HG03159 (cell line): ENCODE measurements around the gene FDCSP.
A peak's percentile ranks its signal among the peaks of the same experiment; 100 is the strongest.
"Not testable (repeated sequence)": the region's sequence is repeated elsewhere in the genome, so short reads cannot be mapped to it uniquely, and the experiment has no call there.

Source experiments
- ATAC-seq: cut with Tn5 transposase; IDR thresholded peaks from one replicate; pipeline ENCODE4 v1.9.1; 2021; ENCODE audit warnings: mild to moderate bottlenecking, moderate library complexity; ENCODE audit not compliant: unreplicated experiment

The FDCSP gene

DNA sequence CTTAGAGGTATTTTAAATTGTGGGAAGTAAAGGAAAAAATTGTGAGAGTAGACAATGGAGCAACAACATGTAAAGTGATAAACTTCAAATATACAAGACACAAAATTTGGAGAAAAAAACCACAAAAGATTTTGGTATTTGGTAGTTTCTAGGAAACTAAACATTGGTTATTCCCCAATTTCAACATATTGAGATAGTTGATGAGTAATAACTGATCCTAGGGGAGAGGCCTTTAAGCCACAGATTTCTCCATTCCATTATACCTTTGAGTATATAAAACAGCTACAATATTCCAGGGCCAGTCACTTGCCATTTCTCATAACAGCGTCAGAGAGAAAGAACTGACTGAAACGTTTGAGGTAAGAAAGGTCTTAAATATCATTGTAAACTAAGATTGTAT lies at the start of gene FDCSP:
Gene FDCSP (plus strand): TSS at position 301 of the 400 bp plus-strand sequence. CDS start 5,071 bp downstream, outside the sequence.
- ATAC-seq, result no peak

DNA sequence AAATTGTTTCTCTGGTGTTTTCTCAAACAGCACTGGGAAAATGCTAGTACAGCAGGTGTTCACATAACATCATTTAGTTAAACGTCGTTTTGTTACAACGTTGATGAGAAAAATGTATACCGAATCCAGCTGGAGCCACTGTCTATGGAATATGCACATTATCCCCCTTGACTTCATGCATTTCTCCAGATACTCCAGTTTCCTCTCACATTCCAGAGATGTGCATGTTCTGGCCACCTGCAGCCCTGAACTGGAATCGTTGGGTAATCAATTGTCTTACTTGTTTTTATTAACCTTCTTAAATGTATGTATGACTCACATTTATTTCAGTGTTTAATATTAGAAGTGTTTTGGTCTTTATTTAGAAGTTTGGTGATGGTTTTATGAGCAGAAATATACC lies 48.8 kb upstream of the FDCSP start:
- no peak for ATAC-seq

DNA sequence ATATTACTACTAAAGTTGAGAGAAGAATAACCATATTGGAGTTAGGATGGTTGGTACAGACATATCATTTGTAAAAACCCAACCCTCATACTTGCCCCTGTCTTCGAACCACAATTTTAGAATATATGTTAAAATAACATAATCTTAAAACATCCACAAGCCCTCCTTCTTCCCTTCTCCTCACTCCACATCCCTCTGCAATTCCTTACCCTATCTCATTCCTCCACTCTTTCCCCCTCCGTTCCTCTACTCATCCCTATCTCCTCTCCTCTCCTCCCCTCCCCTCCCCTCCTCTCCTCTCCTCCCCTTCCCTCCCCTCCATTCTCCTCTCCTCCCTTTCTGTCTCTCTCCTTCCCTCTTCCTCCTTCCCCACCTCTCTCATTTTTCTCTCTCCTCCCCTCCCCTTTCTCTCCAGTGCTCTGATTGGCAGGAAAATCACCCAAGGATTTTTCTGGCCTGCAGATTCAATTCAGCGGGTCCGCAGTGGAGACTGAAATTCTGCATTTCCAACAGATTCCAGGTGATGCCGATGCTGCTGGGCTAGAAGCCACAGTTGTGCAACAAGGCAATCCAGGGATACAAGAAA lies 47.8 kb upstream of the FDCSP start:
- no peak for ATAC-seq

DNA sequence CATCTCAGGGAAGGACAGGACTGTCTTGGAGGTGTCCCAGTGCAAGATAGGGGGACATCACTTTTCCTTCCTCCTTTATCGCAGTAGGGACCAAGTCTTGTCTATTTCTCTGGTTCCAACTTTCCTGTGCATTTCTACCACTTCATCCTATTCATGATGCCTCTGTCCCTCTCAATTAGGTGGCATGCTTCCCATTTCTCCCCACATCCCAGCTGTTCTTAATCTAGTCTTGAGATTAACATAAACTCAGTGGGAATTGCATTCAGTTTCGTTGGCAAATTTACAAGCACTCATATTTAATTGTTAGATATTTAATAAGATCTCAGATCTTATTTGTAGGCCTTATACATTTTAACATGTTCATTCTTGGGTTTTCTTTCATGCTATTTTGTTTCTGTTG lies 46.1 kb upstream of the FDCSP start:
- no peak for ATAC-seq

DNA sequence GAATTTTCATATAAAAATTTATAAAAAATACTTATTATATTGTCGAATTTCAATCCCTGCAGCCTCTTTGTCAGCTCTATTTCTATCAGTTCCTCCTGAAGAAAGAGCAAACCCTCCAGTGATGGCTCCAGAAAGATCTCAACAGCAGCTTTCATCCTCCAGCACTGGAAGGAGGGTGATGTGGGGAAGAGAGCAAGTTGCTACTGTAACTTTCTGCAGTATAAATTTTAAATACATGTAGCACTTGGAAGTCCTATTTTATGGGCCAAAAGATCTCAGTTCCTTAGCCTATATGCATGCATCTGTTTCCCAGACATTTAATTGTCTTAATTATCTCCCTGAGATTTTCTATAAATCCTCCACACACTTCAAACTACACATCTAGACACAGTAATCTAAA lies 44.1 kb upstream of the FDCSP start:
- no peak for ATAC-seq

DNA sequence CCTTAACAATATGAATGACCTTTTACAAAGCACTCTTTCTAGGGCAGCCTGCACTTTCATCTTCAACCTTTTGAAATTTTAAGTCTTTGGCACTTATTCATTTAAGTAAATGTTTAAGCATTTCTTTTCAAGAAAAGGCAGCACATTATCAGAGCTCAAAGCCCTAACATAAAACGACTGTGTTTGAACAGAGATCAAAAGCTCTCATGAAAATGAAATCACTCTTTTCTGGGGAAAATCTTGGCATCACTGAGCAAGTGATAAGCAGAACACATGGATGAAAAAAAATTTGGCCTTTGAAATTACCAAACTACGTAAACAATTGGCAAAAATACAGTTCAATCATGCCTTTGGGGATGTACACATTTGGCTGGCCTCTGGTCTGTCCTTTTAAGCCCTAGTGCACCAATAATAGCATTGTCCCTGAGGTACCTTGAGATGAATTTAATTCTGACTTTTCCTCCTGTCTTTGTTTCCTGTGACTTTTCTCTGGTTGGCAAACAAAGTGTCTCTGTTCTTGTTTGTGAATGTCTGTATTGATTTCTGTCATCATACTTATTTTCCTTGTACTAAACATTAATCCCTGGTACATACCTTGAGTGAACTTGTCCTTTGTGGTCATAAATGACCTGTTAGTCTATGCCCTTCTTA lies 43.3 kb upstream of the FDCSP start:
- ATAC-seq, result no peak

DNA sequence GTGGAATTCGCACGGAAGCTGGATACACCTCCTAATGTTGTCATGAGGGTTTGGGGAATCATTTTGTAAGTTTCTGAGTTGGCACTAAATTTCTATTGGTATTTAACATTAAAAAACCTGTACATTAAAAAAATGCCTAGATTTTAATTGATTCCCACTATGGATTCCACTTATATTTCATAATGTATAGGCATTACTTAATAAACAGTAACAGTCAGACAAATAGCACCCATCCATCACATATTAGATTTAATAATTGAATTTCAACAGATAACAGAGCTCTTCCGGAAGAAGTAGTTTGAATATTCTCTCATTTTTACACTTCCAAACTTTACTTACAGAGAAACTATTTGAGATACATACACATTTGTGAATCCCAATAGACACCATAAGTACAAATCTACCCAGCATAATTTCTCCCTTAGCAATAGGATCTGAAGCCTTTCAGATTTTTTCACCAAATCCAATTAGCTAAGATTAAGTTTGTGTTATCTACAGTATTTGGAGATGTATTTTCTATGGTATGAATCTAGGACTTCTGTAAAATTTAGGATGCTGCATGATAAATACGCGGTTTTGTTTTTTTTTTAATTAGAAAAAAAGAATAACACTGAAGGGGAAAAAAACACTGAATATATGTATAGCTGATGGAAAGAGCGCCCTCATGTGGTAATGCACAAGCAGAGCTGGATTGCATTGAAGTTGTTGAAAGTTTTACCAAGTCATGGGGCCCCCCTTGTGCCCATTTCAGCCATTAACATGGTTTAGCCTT lies 42.6 kb upstream of the FDCSP start:
- peak; percentile 86 for ATAC-seq

DNA sequence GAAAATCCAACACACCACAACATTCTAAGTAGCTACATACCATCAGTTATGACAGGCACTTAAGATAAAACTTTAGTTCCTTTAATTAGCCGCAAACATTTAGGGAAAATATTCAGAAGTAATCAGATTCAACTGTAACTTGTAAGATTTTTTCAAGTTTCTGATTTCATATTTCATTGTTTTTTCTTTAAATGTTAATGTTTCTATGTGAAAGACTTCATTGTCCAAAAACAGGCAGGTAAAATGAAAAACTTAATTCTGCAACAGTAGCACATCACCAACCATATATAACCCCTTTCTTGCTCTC lies 42.0 kb upstream of the FDCSP start:
- no peak for ATAC-seq

DNA sequence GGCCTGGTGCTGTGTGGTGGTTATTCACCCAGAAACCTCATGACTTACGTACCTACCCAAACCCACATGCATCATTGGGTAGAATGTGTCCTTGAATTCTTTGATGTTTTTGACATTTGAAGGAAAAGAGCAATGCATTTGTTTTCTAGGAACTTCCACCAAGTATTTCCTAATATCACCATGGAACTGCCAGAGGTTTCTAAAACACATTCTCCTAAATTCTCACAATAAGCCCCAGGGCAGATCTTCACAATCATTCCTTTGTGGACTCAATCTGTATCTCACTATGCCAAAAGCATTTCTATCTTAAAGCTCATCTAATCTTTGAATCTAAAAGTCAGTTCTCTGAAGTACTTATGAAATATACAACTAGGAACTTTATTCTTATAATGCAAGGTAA lies 38.7 kb upstream of the FDCSP start:
- no peak for ATAC-seq

DNA sequence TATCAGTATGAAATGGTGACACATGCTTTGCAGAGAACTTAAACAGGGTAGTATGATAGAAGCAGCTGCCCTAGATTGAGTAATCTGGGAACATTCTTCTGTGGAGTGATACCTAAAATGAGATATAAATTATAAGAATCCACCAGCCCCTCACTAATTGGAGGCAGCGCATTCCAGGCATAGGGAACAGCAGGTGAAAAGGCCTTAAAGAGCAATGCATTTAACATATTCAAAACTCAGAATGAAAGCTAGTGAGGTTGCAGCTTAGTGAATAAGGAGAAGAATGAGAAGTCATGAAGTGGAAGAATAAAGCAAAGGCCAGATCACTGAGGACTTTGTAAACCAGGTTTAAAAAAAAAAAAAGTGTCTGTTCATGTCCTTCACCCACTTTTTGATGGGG lies 35.3 kb upstream of the FDCSP start:
- ATAC-seq, result no peak

DNA sequence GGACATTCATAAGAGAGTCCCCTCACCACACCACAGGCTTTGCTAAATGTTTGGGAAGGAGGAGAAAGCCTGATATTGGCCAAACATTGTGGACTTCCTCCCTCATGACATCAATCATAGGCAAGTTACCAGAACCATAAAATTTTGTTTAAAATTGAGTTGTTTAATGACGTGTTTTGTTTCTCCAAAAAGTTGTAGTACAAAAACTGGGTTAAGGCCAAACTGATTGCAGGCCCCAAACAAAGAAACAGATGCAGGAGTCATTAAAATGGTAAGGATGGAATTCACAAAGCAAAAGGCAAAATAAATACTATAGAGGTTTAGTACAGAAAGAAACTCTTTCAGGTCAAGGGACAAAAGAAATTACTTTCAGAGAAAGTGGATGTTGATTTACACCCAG lies 34.3 kb upstream of the FDCSP start:
- ATAC-seq, result no peak

DNA sequence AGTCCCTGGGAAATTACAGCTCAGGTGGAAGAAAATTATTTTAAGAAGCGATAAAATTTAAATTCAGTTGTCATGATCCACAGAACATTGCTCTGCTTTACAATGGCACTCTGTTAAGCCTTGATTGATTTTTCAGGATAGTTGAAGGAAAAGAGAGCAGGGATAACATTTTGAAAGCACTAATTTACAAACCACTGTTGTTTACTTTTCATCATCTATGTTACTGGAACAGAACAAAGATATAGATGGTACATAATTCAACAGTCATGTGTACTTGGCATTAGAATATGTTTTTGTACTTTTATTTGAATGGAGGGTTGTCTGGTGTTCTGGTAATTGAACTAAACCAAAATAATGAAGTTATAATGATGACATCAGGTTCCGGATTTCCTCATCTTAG lies 33.0 kb upstream of the FDCSP start:
- no peak for ATAC-seq

DNA sequence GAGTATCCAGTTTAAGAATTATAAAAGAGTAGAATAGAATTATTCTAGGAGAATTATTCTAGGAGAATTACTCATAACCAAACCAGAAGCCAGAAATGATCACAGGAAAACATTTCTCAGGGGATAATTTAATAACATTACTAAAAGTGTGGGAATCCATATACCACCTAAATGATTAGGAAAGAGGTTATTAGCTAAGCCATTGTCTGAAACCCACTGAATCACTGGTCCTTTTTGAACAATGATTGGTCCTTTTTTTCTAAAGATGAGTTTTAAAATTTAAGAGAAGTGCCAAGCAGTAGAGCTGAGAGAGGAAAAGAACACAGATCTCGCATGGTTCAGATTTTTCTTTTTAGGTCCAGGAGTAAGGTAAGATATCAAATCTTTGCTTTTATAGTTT lies 30.5 kb upstream of the FDCSP start, which contains the start of gene ODAM:
Gene ODAM (plus strand): TSS at position 301 of the 400 bp plus-strand sequence. CDS start 819 bp downstream, outside the sequence.
- ATAC-seq, result no peak

DNA sequence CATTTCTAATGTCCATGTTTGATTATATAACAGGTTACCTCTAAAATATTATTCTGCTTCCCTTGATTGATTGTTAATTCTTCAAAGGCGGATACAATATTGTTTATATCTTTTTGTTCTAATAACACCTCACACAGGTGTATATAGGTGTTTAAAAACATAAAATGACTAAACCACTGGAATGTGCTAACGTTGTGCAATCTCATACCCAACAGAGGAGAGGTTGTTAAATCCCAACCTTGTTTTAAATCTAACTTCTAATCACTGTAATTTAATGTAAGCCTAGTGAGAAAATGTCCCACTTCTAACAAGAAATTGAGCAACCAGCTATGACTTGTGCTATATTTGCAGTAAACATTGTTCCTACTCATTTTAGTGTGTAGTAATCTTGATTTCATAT lies 29.1 kb upstream of the FDCSP start:
- ATAC-seq, result no peak

DNA sequence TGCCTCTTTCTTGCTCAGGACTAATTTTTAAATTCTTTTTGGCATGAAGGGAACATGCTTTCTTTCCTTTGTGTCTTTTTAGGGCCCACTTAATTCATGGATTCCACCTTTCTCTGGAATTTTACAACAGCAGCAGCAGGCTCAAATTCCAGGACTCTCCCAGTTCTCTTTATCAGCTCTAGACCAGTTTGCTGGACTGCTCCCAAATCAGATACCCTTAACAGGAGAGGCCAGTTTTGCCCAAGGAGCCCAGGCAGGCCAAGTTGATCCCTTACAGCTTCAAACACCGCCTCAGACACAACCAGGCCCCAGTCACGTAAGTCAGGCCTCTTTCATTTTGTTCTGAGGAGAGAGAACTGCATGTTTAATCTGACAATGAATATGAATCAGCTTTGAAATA lies 28.1 kb upstream of the FDCSP start:
- no peak for ATAC-seq

DNA sequence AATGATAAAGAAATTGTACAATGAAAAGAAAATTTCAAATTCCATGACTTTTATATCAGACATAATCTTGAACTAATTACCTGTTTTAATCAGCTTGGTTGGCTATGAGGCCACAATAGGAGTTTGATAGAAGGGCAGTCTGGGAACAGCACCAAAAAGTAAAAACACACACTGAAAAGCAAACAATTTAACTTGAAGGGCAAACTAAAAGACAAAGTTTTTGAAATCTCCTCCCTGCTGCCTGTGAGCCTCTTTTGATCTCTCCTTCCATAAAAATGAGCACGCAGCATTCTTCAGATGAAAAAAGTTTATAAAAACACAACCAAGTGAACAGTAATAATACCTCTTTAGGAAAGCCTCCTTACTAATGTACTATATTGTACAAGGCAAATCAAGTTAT lies 22.3 kb upstream of the FDCSP start:
- no peak for ATAC-seq

DNA sequence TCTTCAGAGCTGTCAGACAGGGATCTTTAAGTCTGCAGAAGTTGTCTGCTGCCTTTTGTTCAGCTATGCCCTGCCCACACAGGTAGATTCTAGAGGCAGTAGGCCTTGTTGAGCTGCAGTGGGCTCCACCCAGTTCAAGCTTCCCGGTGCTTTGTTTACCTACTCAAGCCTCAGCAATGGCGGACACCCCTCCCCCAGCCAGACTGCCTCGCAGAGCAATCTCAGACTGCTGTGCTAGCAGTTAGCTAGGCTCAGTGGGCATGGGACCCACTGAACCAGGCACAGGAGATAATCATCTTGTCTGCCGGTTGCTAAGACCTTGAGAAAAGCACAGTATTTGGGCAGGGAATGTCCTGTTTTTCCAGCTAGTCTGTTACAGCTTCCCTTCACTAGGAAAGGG lies 13.2 kb upstream of the FDCSP start:
- not testable (repeated sequence) for ATAC-seq

DNA sequence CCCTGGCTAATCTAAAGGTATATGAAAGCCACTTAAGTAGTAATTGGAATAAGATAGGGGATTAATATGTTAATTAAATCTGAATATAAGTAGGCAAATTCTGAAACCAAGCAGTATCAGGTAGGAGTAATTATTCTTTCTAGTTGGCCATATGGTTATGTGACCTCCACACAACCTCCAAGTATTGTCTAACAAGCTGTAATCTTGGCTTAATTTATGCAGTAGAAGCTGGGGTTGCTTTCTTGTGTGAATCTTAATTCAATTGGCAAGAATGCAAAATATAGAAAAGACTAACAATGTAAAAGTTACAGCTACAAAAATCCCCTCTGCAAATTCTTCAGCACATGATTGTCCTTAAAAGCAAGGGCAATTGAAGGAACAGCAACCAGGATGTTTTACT lies 9.8 kb upstream of the FDCSP start:
- ATAC-seq, result not testable (repeated sequence)

DNA sequence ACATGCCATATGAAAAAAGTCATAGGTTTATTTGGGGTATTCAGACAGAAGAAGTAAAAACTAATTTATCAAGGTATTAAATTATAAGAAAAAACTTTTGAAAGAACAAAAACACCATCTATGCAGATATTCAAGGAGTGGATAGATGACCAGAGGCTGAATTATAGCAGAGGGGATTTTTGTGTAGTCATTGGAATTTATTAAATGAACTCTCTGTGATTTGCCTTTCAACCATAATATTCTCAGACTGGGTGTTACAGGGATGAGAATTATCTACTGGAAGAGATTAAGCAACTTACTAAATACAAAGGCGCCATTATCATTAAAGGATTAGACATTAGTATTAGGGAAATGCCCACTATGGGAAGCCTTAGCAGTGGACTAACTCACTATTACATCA lies 9.4 kb upstream of the FDCSP start:
- not testable (repeated sequence) for ATAC-seq

DNA sequence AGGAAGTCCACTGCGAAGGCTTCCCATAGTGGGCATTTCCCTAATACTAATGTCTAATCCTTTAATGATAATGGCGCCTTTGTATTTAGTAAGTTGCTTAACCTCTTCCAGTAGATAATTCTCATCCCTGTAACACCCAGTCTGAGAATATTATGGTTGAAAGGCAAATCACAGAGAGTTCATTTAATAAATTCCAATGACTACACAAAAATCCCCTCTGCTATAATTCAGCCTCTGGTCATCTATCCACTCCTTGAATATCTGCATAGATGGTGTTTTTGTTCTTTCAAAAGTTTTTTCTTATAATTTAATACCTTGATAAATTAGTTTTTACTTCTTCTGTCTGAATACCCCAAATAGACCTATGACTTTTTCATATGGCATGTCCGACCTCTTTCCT lies 4.5 kb upstream of the FDCSP start:
- ATAC-seq, result not testable (repeated sequence)

DNA sequence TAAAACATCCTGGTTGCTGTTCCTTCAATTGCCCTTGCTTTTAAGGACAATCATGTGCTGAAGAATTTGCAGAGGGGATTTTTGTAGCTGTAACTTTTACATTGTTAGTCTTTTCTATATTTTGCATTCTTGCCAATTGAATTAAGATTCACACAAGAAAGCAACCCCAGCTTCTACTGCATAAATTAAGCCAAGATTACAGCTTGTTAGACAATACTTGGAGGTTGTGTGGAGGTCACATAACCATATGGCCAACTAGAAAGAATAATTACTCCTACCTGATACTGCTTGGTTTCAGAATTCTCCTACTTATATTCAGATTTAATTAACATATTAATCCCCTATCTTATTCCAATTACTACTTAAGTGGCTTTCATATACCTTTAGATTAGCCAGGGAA lies 4.1 kb upstream of the FDCSP start:
- ATAC-seq, result not testable (repeated sequence)

DNA sequence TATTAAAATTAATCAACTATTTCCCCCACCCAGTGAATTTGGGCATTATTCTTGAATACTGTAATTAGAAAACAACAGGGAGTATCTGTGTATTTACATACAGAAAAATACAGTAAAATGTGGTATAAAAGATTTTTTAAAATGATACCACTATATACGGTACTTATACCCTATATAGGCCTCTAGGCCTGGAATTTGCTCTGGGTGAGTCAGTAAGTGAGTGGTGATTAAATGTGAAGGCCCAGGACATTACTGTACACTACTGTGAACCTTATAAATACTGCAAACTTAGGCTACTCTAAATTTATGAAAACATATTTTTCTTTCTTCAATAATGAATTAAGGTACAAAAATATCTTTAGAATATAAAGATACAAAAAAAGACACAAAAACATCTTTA lies 10.2 kb downstream of the FDCSP start:
- ATAC-seq, result no peak
